ENCODE data around the gene ATP6V0D1.

GRCh38 chr16:67460168-67460567 is 20.8 kb downstream of the ATP6V0D1 start:
- TF ChIP-seq CTCF (conservative IDR thresholded peaks at IDR 0.05) (no peak), ZFX (IDR thresholded peaks at IDR 0.05) (no peak)
